HG03066 (cell line): ENCODE measurements around the gene FAH.
"Not testable (repeated sequence)": the region's sequence is repeated elsewhere in the genome, so short reads cannot be mapped to it uniquely, and the experiment has no call there.

ENCODE experiments used
- ATAC-seq: cut with Tn5 transposase; IDR thresholded peaks from one replicate; pipeline ENCODE4 v1.9.1; 2021; ENCODE audit warnings: low read depth; ENCODE audit not compliant: unreplicated experiment

Gene FAH

DNA sequence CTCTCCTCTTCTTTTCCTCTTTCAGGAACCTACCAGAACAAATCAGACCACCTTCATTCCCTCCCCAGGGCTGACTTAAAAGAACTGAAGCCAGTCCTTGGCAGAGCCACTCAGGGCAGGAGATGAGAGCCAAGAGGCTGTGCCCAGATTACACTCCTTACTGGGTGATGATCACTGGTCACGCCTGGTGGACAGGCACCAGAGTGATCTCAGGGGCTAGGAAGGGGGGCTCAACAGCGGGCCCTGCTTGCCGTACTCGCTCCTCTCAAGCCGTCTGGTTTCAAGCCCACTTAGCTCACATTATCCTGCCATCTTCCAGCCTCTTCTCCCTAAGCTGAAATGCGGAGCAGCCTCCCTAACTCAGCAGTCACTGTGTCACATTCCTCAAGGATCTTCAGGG is 1.7 kb upstream of the FAH start:
- ATAC-seq = no peak

DNA sequence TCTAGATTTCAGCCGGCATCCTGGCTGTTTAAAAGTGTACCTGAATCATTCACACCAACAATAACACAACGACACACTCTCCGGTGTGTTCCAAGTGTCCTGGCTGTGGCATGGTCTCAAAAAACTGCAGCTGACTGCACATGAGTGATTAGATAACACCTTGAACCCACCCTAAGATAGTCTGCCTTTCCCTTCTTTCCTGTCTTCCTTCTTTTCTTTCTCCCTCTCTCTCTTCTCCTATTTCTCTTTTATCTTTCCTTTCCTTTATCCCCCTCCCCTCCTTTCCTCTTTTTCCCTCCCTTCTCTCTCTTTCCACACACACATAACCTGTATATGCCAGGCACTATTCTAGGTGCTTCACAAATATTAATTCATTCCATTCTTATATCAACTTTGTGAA is 1.2 kb upstream of the FAH start:
- ATAC-seq = no peak

DNA sequence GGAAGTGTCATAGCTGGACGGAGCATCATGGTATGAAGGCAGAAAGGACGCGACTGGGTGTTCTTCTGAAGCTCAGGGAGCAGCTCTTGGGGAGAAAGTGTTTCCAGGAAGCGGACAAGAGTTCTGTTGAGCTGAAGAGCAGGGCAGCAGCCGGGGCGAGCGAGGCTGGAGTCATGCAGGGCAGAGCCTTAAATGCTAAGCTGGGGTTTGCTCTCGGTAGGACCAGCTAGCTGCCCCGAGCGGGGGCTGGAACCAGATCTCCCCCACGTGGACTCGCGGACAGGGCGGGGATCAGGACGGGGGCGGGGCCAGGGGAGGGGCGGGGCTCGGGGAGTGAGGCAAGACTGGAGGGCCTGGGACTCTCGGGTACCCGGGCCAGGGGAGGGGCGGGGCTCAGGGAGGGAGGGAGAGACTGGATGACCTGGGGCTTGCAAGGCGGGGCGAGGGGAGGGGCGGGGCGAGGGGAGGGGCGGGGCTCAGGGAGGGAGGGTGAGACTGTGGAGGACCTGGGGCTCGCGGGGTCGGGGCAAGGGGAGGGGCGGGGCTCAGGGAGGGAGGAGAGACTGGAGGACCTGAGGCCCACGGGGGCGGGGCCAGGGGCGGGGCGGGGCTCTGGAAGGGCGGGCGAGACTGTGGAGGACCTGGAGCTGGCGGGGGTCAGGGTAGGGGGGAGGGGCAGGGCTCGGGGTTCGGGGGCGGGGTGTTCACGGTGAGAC is 461 bp upstream of the FAH start:
- peak; percentile 44 for ATAC-seq

DNA sequence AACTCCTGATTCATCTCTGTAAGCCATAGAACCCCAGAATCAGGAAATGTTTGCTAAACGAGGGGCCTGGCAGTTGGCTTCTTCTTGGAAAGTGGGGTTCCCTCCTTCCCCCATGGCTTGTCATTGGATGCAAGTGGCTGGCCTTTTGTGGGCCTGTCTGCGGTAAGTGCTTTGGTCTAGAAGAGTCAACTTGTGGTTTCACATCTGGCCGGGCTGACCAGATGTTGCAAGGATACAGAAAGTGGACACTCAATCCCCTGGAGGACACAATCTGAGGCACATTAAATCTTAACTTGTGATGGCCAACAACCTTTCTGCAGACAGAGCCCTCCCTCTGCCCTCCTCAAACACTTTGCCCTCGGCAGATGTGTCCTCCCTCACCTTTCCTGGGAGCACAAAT is 1.1 kb downstream of the FAH start:
- ATAC-seq = no peak

DNA sequence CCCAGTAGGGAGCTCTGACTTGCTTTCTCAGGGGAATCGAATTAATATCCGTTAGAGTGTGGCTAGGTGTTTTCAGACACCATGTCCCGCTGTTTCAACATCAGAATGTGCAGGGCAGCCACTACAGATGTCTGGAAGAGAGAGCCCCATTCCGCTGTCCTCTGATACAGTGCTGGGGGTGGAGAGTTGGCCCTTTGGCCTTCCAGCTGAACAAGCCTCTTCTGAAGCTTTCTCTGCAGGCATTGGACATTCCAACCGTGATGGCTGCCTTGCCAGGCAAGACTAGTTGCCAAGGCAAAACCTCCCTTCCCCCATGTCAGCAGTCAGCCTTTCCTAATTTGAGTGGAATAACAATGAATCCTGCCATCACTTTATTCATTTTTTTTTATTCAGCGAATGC is 1.5 kb downstream of the FAH start:
- ATAC-seq = no peak

DNA sequence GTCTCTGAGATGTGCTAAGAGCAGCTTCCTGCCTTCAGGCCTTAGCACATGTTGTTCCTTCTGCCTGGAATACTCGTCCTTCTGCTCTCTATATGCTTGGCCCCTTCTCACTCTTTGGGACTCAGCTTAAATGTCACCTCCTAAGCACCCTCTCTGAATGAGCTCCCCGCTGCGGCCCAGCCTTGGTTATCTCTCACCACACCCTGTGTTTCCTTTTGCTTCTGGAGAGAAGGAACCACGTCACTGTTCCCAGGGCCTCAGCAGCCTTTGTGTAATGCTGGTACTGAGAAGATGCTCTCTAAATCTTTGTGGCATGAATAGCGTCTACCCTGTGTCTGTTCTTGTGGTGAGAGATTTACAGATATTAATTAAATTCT is 2.2 kb downstream of the FAH start:
- ATAC-seq = no peak

DNA sequence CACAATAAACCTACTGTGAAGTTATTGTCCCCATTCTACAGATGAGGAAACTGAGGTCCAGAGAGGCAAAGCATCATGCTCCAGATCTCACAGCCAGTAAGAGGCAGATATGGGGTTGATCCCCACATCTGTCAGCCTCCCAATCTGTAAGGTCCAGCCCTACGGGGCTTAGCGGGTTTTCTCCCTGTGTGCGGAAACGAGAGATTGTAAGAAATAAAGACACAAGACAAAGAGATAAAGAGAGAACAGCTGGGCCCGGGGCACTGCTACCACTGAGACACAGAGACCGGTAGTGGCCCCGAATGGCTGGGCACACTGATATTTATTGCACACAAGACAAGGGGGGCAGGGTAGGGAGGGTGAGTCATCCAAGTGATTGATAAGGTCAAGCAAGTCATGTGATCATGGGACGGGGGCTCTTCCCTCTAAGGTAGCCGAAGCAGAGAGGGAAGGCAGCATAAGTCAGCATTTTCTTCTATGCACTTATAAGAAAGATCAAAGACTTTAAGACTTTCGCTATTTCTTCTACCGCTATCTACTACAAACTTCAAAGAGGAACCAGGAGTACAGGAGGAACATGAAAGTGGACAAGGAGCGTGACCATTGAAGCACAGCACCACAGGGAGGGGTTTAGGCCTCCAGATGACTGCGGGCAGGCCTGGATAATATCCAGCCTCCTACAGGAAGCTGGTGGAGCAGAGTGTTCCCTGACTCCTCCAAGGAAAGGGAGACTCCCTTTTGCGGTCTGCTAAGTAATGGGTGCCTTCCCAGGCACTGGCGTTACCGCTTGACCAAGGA is 2.8 kb downstream of the FAH start:
- not testable (repeated sequence) for ATAC-seq

DNA sequence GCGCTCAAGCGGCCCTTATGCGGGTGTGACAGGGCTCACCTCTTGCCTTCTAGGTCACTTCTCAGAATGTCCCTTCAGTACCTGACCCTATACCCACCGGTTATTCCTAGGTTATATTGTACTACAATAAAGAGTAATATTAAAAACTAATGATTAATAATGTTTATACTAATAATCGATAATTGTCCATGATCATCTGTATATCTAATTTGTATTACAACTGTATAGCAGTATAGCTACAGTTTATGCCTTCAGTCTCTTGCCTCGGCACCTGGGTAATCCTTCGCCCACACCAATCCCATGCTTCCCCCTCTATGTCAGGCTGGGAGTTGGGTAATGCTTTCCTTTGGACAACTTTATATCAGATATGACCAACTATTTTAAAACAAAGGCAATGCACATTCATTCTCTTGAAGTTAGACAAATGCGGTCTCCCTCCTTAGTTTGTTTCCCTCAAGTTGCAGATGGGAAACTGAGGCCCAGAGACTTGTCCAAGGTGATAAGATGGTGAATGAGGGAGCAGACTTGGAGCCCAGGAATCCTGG is 3.4 kb downstream of the FAH start:
- no peak for ATAC-seq

DNA sequence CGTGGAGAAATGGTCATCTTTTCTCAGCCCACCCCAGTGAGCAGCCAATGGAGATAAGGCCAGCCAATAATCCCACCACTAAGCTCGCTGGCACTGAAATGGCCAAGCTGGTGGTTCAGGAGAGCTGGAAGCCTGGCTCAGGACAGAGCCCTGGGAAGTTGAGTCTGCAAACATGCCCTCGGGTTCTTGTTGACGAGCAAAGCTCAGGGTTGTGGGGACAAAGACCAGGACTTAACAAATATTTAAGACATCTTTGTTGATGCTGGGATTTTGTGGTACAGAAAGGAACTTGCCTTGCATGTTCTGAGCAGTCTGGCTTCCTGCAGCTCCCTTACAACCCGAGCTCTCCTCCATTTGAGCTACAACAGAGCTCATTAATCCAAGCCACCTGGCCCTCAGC is 4.4 kb downstream of the FAH start:
- no peak for ATAC-seq

DNA sequence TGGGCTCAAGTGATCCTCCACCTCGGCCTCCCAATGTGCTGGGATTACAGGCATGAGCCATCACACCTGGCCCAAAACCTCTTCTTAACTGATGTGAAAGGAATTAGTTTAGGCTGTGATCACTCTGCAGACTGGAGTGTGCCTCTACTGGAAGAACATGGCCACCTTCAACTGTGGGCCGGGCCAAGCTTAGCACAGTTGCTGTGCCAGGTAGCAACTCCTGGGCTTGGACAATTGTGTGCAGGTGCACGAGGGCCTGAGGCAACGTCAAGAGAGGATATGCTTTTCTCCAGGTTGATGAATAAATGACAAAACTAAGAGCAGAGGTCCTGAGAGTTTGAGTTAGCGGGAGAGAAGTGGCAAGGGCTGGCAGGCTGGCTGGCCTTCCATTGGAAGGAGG is 6.5 kb downstream of the FAH start:
- no peak for ATAC-seq

DNA sequence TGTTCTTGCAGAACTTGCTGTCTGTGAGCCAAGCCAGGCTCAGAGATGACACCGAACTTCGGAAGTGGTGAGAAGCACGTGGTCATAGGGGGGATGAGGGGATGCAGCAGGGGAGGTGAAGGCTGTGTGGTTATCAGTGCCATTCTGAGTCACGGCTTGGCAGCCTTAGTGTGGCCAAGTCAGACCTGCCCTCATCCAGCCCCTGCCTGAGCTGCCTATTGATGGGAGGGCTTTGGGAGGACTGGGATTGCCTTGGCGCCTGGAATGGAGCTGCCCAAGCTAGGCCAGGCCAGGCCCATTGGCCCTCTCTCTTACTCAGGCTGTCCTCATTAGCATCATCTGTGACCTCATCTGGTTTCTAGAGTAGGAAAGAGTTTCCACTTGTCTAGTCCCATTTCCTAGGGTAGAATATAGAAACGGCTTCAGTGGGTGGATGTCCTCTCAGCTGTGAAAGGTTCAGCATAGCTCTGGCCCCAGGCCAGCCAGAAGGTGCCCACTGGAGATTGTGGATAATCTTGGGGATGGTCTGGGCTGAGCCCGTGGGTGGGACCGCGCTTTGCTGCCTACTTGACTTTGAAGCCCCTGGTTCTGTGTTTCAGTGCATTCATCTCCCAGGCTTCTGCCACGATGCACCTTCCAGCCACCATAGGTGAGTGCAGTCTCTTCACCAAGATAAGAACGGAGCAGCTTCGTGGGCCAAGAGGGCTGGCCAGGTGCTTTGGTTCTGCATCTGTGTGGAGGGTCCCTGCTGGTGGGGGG is 7.2 kb downstream of the FAH start:
- ATAC-seq = no peak

DNA sequence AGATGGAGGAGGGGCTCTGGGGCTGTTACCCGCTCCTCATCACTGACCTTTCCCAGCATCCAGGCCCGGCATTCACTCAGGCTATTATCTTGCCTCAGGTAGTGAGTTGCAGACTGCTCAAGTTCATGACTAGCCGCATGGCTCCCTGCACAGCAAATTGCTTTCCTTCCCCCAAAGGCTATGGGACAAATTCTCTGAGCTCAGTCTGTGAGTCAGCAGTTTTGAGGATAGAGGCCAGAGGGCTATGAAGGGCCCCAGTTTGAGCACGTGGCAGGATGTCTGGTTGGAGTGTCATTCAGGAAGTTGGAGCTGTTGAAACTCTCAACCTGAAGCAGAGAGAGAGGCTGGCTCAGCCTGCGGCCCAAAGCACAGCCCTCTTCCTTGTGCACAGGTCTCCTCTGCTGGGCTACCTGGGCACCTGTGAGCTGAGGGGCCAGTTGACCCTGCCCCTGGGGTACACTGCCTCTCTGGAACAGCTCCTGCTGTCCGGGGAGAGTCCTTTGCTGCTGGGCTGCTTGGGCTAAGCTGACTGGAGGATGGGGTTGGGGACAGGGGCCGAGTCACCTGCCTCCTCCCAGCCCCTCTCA is 7.9 kb downstream of the FAH start:
- peak; percentile 85 for ATAC-seq

DNA sequence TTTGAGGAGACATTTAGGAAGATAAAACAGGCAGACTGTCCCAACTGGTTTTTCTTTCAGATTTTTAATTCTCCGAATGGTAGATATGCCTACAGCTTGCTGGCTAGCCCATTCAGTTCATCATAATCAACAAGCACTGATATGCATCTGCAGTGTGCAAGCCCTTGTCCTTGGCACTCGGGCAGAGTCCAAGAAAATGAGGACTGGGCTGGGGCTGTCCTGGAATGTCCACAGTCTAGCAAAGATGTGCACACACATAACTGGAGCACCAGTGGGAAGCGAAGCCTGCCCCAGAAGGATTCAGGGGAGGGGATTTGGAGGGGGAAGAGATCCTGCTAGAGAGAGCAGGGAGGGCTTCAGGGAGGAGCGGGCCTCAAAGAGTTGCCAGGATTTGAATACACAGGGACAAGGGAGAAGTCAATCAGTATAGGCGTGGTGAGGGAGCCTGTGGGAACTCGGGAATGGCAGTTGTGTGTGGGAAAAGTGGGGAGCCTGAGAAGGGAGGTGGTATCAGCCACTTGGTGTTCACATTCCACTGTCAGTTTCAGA is 8.7 kb downstream of the FAH start:
- no peak for ATAC-seq

DNA sequence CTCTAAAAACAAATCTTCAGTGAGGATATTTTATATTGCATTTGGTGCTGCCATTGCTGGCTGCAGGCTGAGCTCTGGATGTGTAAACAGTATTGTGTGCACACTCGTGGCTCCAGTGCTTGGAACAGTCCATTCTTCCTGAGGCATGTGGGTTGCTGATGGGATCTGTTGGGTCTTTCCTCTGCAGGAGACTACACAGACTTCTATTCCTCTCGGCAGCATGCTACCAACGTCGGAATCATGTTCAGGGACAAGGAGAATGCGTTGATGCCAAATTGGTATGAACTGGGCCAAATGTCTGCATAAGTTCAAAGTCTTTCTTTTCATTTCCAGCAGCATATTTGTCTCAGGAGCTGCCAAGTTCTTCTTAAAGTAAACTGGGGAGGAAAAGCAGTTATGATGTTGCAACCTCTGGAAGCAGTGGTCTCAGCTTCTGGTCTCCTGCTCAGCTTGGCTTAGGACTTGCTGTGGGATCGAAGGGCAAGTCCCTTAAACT is 9.3 kb downstream of the FAH start:
- ATAC-seq = no peak

DNA sequence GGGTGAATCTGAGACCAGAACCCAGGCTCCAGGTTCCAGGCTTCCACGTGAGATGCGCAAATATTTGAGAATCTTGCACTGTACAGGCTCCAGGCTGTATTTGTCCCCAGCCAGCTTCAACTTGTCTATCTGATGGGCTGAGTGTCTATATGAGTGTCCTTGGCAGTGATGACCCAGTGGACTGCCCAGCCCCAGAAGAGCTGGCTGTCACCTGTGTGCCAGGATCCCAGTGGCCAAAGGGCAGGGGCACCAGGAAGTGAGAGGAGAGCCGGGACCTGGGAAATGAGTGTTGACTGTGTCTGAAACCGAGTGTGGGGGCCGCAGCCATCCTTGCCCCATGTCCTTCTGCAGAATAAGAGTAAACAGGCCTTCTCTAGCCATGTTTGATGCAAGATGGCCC is 10.4 kb downstream of the FAH start:
- no peak for ATAC-seq

DNA sequence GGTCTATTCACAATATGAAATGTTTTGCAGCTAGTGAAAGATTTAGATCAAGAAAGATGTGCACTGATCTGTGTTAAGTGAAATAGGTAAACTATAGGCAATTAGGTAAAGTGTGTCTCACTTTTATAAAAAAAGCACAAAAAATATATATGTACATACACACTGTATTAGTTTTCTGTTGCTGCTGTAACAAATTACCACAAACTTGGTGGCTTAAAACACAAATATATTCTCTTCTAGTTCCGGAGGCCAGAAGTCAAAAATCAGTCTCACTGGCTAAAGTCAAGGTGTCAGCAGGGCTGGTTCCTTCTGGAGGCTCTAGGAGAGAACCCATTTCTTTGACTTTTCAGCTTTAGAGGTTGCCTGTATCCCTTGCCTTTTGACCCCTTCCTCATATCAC is 11.1 kb downstream of the FAH start:
- no peak for ATAC-seq

DNA sequence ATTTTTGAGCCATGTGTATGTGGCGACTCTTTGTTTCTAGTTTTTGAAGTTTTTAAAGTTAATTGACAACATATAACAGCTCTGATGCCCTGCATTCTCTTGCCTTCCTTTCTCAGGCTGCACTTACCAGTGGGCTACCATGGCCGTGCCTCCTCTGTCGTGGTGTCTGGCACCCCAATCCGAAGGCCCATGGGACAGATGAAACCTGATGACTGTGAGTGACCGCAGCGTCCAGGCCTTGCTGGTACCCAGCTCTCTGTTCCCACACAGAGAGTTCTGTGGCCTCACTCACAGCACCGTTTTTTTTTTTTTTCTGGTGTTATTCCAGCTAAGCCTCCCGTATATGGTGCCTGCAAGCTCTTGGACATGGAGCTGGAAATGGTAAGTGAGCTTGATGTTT is 15.1 kb downstream of the FAH start:
- ATAC-seq = no peak

DNA sequence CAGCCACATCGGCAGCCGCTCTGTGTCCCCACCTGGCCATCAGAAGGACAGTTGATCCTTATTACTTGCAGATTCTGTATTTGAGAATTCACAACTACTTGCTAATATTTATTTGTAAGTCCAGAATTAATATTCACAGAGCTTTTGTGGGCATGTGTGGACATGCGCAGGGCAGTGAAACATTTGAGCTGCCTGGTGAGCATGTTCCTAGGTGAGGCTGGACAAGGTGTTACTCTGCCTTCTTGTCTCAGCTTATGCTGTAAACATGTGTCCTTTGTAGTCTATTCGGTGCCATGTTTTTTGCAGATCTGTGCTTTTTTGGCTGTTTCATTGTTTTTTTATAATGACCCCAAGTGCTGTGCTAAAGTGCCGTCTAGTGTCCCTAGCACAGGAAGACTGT is 15.6 kb downstream of the FAH start:
- ATAC-seq = no peak

DNA sequence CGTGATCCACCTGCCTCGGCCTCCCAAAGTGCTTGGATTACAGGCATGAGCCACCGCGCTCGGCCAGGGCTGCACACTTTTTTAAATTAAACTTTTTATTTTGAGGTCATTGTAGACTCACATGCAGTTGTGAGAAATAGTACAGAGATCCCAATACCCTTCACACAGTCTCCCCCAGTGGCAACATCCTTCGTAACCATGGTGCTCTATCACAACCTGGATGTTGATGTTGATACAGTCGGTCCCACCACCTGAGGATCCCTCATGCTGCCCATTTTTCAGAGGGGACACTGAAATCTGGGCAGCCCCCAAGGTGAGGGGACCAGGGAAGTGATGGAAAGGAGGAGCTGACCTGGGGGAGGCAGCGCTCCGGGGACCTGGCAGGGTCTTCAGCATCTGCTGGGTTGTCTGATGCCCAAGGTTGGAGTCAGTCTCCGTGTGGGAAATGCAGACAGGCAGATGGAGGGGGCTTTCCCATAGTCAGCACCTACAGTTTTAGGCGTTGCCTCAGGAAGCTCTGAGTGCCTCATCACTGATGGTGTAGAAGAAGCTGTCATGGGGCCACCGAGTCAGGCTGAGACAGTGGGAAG is 17.1 kb downstream of the FAH start:
- no peak for ATAC-seq

DNA sequence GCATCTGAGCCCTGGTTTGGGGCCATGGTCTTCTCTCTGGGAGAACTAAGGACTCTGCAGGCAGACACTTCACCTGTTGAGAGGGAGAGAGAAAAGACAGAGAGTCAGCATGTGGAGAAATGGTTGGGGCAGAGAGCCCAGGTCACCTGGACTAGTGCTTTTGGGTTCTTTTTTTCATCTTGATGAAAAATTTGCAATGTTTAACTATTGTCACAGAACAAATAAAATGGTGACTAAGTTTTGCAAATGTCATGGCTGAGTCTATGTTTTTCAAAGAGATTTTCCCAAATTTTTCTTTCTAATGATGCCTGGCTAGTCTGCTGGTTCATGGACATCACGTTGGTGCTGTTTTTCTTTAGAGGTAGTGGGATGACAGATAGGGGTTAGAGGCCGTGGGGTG is 17.8 kb downstream of the FAH start:
- ATAC-seq = no peak
